Fibroblast of lung (primary cell): ENCODE measurements around the gene ZNF253. TPM values are rescaled to one million over a fixed set of nuclear protein-coding genes. Genes with fewer than 3 reads are reported as not detected.
"Not testable (repeated sequence)": the region's sequence is repeated elsewhere in the genome, so short reads cannot be mapped to it uniquely, and the experiment has no call there.

Source experiments
- DNase-seq, 2 donors: peaks; one replicate each; pipeline versions ENCODE4 v3.0.0 to v3.0.0-alpha.2; 2010; ENCODE audit warnings: low read depth in 2 of 2
- H2AFZ ChIP-seq: 2 replicates; pipeline ENCODE4 v1.5.1; 2012; ENCODE audit warnings: low read length, control low read depth, inconsistent platforms
- H3K27ac ChIP-seq: 2 replicates; pipeline ENCODE4 v1.5.1; 2011; ENCODE audit warnings: low read length, control low read depth; ENCODE audit not compliant: insufficient read depth
- H3K27me3 ChIP-seq: 2 replicates; pipeline ENCODE4 v1.5.1; 2011; ENCODE audit warnings: mild to moderate bottlenecking, low read length; ENCODE audit not compliant: control insufficient read depth, insufficient read depth
- H3K36me3 ChIP-seq: 2 replicates; pipeline ENCODE4 v1.5.1; 2011; ENCODE audit warnings: low read length; ENCODE audit not compliant: control insufficient read depth, insufficient read depth
- H3K4me1 ChIP-seq: 2 replicates; pipeline ENCODE4 v1.5.1; 2011; ENCODE audit warnings: low read length; ENCODE audit not compliant: control insufficient read depth, insufficient read depth; ENCODE audit errors: extremely low read depth
- H3K4me2 ChIP-seq: 2 replicates; pipeline ENCODE4 v1.5.1; 2011; ENCODE audit warnings: low read length, control low read depth; ENCODE audit not compliant: insufficient read depth; ENCODE audit errors: extremely low read depth
- H3K4me3 ChIP-seq, 4 experiments: fragments of 200-600 bp in 1 of 4; sonication (generic) in 1 of 4; replicated peaks in 1 of 4; 2 replicates each; pipeline ENCODE4 v1.5.1; 2011 to 2016; ENCODE audit warnings: low read length in 4 of 4, low read depth in 3 of 4, mild to moderate bottlenecking in 3 of 4, control low read depth in 2 of 4, inconsistent platforms in 1 of 4, mixed read lengths in 1 of 4; ENCODE audit not compliant: insufficient read depth in 1 of 4; ENCODE audit errors: control extremely low read depth in 1 of 4
- H3K79me2 ChIP-seq: 2 replicates; pipeline ENCODE4 v1.5.1; 2012; ENCODE audit warnings: mild to moderate bottlenecking, low read length, inconsistent platforms; ENCODE audit not compliant: control insufficient read depth, insufficient read depth
- H3K9ac ChIP-seq: 2 replicates; pipeline ENCODE4 v1.5.1; 2011; ENCODE audit warnings: mild to moderate bottlenecking, low read length, control low read depth; ENCODE audit not compliant: insufficient read depth
- H3K9me3 ChIP-seq: 2 replicates; pipeline ENCODE4 v1.5.1; 2012; ENCODE audit warnings: low read depth, low read length; ENCODE audit not compliant: control insufficient read depth, insufficient read depth
- H4K20me1 ChIP-seq: 2 replicates; pipeline ENCODE4 v1.5.1; 2011; ENCODE audit warnings: low read length; ENCODE audit not compliant: control insufficient read depth, insufficient read depth; ENCODE audit errors: extremely low read depth
- EZH2 ChIP-seq: IDR thresholded peaks from 2 replicates; pipeline ENCODE4 v1.5.1; 2012; ENCODE audit warnings: low read length, control low read depth, mild to moderate bottlenecking; ENCODE audit errors: missing control alignments
- polyA plus RNA-seq, 2 donors: library from polyadenylated mRNA; depleted of rRNA in 1 of 2; stranded (reverse) in 1 of 2; unstranded in 1 of 2; fragments of >200 nt; gene quantifications; 2 replicates each; pipeline ENCODE4 v1.2.1, GENCODE V29; 2011 to 2012; ENCODE audit warnings: missing spikeins in 1 of 2
- total RNA-seq: library from RNA; depleted of rRNA; stranded (reverse); fragments of >200 nt; gene quantifications from 2 replicates; pipeline ENCODE4 v1.2.1, GENCODE V29; 2014
- TF ChIP-seq, protein P1 (sequence below), 2 donors: IDR thresholded peaks in 1 of 2; conservative IDR thresholded peaks in 1 of 2; 1 replicate in 1 of 2; 2 replicates in 1 of 2; pipeline ENCODE4 v1.5.1; 2011 to 2012; ENCODE audit warnings: low read length in 2 of 2, control low read depth in 1 of 2, inconsistent platforms in 1 of 2, low read depth in 1 of 2, mild to moderate bottlenecking in 1 of 2

ZNF253 gene
- total and polyA plus RNA-seq, 2 donors (not counting 1 experiment from before 2014, with no cell fraction given) = 3.2 to 5.6 TPM

DNA sequence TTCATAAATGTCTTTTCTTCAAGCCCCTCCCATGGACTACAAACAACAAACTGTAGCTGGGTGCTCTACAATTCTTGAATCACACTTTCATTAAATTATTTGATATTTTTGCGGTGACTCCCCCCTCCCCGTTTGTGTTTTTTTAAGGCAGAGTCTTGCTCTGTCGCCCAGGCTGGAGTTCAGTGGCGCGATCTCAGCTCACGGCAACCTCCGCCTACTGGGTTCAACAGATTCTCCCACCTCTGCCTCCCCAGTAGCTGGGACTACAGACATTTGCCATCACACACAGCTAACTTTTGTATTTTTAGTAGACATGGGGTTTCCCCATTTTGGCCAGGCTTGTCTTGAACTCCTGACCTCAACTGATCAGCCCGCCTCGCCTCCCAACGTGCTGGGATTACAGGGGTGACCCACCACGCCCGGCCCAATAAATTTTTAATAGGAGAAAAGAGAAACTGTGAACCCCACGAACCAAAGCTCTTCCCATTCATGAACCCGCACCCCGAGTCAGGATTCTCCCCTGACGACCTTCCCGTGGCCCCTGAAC lies 44.8 kb upstream of the ZNF253 start:
- no peak for DNase-seq
- Histone ChIP-seq H3K4me1 (no peaks in the 10 kb centered on the region), H3K27me3 (no peaks in the 10 kb centered on the region), H3K36me3 (peaks cover 1% of the 10 kb centered on the region), H3K79me2 (peaks cover 12% of the 10 kb centered on the region), H3K4me3 (peak overlapping the region; percentile 51 to 89 (median 72)), H2AFZ (peak overlapping the region; percentile 71), H4K20me1 (no peaks in the 10 kb centered on the region), H3K9me3 (no peaks in the 10 kb centered on the region), H3K27ac (peak overlapping the region; percentile 89), H3K4me2 (peak overlapping the region; percentile 73), H3K9ac (peak overlapping the region; percentile 67)
- TF ChIP-seq, protein P1, sequence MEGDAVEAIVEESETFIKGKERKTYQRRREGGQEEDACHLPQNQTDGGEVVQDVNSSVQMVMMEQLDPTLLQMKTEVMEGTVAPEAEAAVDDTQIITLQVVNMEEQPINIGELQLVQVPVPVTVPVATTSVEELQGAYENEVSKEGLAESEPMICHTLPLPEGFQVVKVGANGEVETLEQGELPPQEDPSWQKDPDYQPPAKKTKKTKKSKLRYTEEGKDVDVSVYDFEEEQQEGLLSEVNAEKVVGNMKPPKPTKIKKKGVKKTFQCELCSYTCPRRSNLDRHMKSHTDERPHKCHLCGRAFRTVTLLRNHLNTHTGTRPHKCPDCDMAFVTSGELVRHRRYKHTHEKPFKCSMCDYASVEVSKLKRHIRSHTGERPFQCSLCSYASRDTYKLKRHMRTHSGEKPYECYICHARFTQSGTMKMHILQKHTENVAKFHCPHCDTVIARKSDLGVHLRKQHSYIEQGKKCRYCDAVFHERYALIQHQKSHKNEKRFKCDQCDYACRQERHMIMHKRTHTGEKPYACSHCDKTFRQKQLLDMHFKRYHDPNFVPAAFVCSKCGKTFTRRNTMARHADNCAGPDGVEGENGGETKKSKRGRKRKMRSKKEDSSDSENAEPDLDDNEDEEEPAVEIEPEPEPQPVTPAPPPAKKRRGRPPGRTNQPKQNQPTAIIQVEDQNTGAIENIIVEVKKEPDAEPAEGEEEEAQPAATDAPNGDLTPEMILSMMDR (conservative IDR thresholded peaks at IDR 0.05 in 1 of 2, IDR thresholded peaks at IDR 0.05 in 1 of 2; ENCODE audit: low read depth in 1 of 2, low read length in 2 of 2) = no peak
- TF ChIP-seq EZH2 = no peak

DNA sequence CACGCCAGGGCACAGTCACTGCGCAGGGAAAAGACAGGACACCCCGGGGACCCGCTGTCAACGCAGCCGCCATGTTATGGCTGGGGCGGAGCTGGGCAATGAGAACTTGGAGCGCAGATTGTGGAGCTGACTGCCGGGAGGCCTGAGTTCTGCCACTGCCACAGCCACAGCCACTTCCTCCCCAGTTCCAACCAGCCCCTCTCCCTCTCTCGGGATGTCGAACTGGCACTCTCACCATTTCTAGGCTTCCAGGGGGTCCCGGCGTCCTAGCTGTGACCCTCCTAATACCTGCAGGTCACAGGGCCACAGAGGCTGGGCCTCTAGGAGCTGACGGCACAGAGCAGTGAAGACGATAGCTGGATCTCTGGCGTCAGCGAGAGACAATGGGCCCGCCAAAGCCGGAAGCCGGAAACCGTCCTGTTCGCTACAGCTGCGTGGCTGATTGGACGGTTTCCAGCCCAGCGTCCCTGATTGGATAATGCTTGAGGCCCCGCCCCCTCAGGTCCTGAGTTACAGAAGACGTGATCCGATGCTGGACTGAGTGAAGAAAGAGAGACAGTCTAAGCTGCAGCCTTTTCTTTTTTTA lies 44.2 kb upstream of the ZNF253 start, which contains the start of gene ZNF506:
Gene ZNF506 (minus strand): TSS at position 385 of the 586 bp plus-strand sequence. CDS start 147 bp downstream, at position 238.
- H4K20me1 ChIP-seq = no peaks in the 10 kb centered on the region
- H3K4me1 ChIP-seq = no peaks in the 10 kb centered on the region
- peaks cover 1% of the 10 kb centered on the region for H3K36me3 ChIP-seq
- no peaks in the 10 kb centered on the region for H3K9me3 ChIP-seq
- H3K27me3 ChIP-seq = no peaks in the 10 kb centered on the region
- peaks cover 12% of the 10 kb centered on the region for H3K79me2 ChIP-seq
- DNase-seq = peak; percentile 97 to 98
- H3K9ac ChIP-seq = peak within 1 kb of the TSS; percentile 67
- peak within 1 kb of the TSS; percentile 89 for H3K27ac ChIP-seq
- H2AFZ ChIP-seq = peak within 1 kb of the TSS; percentile 81
- H3K4me3 ChIP-seq = peak within 1 kb of the TSS; percentile 51 to 89 (median 72)
- TF ChIP-seq, protein P1 (conservative IDR thresholded peaks at IDR 0.05 in 1 of 2, IDR thresholded peaks at IDR 0.05 in 1 of 2; ENCODE audit: low read depth in 1 of 2, low read length in 2 of 2) = no peak
- no peak for TF ChIP-seq EZH2
- peak within 1 kb of the TSS; percentile 73 for H3K4me2 ChIP-seq

DNA sequence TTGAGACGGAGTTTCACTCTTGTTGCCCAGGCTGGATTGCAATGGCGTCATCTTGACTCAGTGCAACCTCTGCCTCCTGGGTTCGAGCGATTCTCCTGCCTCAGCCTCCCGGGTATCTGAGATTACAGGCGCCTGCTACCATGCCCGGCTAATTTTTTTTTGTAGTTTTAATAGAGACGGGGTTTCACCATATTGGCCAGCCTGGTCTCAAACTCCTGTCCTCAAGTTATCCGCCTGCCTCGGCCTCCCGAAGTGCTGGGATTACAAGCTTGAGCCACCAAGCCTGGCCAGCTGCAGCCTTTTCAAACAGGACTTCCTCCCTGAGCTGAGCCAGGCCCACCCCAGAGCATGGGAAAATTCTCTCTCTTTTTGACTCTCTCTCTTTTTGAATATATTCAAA lies 43.7 kb upstream of the ZNF253 start:
- H3K27me3 ChIP-seq, H3K27ac ChIP-seq, H3K4me1 ChIP-seq, H4K20me1 ChIP-seq, DNase-seq, H3K9me3 ChIP-seq, H3K9ac ChIP-seq, H3K36me3 ChIP-seq: not testable (repeated sequence)
- H3K79me2 ChIP-seq = peaks cover 12% of the 10 kb centered on the region
- peak overlapping the region; percentile 28 to 89 (median 56) for H3K4me3 ChIP-seq
- H3K4me2 ChIP-seq = peak overlapping the region; percentile 52
- peak overlapping the region; percentile 81 for H2AFZ ChIP-seq
